Suprapubic skin (tissue), 3 donors: ENCODE measurements around the gene HOXC5.

Experiments
- CTCF ChIP-seq, 2 donors: fragments of 200-600 bp in 1 of 2; fragments of 450-650 bp in 1 of 2; sonication (generic) in 1 of 2; IDR thresholded peaks; one replicate each; pipeline ENCODE4 v1.5.1; 2016 to 2019; ENCODE audit warnings: antibody characterized with exemption in 2 of 2, mild to moderate bottlenecking in 1 of 2, moderate library complexity in 1 of 2
- EP300 ChIP-seq: sonication (generic); formaldehyde crosslinking; IDR thresholded peaks from one replicate; pipeline ENCODE4 v1.6.1; 2017; ENCODE audit warnings: antibody characterized with exemption
- POLR2A ChIP-seq, 2 donors: fragments of 450-650 bp; IDR thresholded peaks; one replicate each; pipeline ENCODE4 v1.6.1; 2017; ENCODE audit warnings: antibody characterized with exemption in 2 of 2, mild to moderate bottlenecking in 2 of 2, moderate library complexity in 2 of 2

GRCh38 chr12:54052438-54053002 lies 19.7 kb downstream of the HOXC5 start:
- TF ChIP-seq POLR2A (IDR thresholded peaks at IDR 0.05) (no peak), CTCF (IDR thresholded peaks at IDR 0.05) (no peak), EP300 (no peak)
